Left forelimb (tissue), 1 donor: ENCODE measurements around the gene MAP7D1.
"Not testable (repeated sequence)": the region's sequence is repeated elsewhere in the genome, so short reads cannot be mapped to it uniquely, and the experiment has no call there.

ENCODE experiments used
- DNase-seq: peaks from one replicate; pipeline ENCODE4 v3.0.0-alpha.2; 2018; ENCODE audit warnings: low spot score

Gene MAP7D1

GRCh38 chr1:36203554-36204346 is 47.8 kb downstream of the MAP7D1 start:
- peak; percentile 75 for DNase-seq

DNA sequence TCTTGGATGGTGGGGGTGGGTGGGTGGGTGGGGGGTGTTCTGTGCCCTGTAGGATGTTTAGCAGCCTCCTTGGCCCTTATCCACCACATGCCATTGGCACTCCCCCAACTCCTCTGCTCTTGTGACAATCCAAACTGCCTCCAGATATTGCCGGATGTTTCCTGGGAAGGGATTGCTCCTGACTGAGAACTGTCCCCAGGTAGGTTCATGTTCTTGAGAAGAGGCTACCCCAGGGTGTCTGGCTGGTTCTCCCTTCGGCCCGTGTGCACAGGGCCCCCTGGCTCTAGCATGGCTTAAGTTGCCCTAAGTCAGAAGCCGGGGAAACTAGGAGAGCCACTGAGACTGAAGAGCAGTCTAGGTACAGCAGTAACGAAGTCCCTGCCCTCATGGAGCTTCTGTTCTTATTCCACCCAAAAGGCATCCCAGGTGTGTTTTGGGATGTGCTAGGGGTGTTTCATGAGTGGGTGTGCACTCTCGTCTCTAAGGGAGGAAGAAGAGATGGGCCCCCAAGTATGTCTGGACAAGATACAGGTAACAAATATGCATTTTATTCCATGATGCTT is 48.5 kb downstream of the MAP7D1 start:
- DNase-seq: no peak

DNA sequence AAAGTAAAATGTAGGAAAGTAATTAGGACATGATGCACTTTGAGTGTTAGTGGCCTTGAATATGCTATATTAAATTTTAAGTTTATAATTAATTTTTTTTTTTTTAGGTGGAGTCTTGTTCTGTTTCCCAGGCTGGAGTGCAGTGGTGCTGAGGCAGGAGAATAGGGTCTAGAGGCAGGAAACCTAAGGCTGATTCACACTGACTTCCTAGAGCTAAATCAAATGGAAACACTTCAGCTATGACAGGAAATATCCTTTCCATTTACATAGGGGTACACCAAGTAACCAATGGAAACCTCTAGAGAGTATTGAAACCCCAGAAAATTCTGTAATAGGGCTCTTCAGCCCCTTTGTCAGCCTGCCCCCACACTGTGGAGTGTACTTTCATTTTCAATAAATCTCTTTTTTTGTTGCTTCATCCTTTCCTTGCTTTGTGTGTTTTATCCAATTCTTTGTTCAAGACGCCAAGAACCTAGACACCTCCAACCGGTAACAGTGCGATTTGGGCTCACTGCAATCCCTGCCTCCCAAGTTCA is 50.4 kb downstream of the MAP7D1 start:
- no peak for DNase-seq

DNA sequence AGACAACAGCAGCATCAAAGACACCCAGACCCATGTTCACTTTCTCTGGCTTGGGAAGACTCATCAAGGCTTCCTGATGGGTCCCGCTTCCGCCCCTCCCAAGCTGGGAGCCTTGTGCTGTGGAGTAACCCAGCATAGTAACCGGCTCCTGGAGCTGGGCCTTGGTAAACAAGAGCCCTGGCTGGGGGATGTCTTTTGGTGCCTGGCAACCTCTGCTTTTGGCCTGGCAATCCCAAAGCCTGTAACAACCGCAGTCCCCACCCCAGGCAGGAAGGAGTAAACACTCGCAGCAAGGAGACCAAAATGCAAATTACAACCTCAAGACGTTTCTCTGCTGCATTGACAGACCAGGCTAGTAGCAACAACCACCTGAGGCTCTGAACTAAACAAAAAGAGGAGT is 51.4 kb downstream of the MAP7D1 start:
- DNase-seq: no peak

DNA sequence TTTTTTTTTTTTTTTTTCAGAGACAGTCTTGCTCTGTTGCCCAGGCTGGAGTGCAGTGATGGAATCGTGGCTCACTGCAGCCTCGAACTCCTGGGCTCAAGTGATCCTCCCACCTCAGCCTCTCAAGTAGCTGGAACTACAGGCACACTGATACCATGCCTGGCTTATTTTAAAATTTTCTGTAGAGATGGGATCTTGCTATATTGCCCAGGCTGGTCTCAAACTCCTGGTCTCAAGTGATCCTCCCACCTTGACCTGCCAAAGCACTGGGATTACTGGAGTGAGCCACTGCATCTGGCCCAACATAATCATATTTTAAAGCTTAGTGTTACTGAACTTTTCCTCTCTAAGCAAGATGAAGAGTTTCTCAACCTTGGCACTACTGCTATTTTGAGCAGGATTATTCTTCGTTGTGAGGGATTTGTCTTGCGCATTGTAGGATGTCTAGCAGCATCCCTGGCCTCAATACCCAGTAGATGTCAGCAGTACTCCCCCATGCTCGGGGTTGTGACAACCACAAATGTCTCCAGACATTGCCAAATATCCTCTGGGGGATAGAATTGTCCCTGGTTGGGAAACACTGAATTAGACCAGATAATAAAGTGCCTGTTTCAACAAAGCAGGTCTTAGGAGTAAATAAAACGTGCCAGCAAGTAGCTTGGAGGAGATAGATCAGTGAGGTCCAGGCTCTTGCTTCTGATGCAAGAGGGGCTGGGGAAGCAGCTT is 53.2 kb downstream of the MAP7D1 start:
- no peak for DNase-seq

- no peak for DNase-seq
Observed at GRCh38 chr1:36211307-36211706, 55.3 kb downstream of the MAP7D1 start.

DNA sequence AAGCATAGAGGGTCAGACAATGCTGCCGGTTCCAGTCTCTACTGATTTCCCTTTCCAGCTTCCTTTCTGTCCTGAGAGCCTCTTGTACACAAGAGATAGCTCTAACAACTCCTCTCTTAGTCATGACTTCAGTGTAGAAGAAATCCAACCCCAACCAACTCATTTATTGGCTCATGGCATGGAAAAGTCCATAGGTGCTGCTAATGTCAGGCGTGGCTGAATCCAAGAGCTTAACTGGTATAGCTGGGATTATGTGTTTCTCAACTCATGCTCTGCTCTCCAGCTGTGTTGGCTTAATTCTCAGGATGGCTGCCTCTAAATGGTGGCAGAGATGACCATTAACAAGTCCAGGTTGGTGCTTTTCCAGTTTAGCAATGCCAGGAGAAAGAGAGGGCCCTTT is 55.9 kb downstream of the MAP7D1 start:
- no peak for DNase-seq

GRCh38 chr1:36212782-36213181 is 56.8 kb downstream of the MAP7D1 start:
- no peak for DNase-seq

GRCh38 chr1:36217670-36218069 is 61.7 kb downstream of the MAP7D1 start:
- no peak for DNase-seq

DNA sequence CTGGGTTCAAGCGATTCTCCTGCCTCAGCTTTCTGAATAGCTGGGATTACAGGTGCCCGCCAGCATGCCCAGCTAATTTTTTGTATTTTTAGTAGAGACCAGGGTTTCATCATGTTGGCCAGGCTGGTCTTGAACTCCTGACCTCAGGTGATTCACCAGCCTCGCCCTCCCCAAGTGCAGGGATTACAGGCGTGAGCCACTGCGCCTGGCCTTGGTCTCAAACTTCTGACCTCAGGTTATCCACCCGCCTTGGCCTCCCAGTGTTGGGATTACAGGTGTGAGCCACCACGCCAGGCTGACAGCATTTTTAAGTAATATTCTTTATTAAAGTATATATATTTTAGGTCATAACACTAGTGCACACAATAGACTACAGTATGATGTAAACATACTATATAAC is 65.9 kb downstream of the MAP7D1 start:
- not testable (repeated sequence) for DNase-seq

DNA sequence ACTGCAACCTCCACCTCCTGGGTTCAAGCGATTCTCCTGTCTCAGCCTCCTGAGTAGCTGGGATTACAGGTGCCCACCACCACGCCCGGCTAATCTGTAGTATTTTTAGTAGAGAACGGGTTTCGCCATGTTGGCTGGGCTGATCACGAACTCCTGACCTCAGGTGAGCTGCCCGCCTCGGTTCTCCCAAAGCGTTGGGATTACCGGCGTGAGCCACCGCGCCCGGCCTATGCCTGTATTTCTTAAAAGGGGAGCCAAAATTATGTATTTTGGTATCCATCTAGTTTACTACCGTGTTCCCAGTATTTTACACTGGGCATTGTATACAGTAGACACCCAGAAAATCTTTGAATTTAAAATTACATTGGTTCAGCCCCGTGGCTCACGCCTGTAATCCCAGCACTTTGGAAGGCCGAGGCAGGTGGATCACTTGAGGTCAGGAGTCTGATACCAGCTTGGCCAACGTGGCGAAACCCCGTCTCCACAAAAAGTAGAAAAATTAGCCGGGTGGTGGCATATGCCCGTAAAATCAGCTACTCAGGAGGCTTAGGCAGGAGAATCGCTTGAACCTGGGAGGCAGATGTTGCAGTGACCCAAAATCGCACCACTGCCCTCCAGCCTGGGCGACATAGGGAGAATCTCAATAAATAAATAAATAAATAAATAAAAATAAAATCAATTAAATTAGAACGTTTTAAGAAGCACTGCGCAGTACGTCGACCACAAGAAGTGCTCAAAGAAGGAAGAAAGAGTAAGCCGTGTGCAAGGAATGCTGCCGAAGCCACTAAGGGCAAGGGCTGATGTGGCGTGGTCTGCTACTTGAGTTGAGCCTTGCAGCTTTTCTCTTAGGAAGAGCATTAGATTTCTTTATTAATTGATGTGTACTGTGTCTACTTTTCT is 66.8 kb downstream of the MAP7D1 start:
- no peak for DNase-seq

DNA sequence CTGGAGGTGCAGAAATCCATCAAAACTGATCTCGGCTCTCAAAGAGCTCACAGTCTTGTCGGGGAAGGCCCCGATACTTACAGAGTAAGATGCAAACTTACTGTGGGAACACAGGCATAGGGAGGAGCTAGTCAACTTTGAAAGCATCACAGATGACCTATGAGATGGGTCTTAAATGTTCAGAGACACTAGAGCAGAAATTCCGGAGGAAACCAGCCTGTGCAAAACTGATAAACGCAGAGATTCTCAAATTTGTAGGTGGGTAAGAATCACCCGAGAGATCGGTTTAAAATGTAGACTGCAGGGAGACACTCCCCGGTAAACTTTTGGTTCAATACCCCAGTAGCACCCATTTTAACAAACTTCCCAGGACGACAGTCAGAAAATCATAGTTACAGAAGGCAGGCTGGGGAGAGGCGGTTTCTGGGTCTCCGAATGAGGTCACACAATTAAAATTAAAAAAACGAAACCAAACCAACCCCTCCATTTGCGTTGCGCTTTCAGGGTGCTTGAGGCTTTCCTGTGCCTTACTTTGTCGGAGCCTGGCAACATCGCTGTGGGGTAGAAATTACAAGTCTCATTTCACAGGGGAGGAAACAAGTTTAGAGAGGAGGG is 67.5 kb downstream of the MAP7D1 start:
- DNase-seq: no peak

- peak; percentile 100 for DNase-seq
Observed at GRCh38 chr1:36223996-36224536, 68.1 kb downstream of the MAP7D1 start, which contains the start of gene THRAP3. Gene THRAP3 (plus strand): TSS chr1:36224443. CDS start chr1:36282564, 58,121 bp downstream.

- DNase-seq: no peak
Observed at GRCh38 chr1:36224537-36225282, 68.8 kb downstream of the MAP7D1 start.

DNA sequence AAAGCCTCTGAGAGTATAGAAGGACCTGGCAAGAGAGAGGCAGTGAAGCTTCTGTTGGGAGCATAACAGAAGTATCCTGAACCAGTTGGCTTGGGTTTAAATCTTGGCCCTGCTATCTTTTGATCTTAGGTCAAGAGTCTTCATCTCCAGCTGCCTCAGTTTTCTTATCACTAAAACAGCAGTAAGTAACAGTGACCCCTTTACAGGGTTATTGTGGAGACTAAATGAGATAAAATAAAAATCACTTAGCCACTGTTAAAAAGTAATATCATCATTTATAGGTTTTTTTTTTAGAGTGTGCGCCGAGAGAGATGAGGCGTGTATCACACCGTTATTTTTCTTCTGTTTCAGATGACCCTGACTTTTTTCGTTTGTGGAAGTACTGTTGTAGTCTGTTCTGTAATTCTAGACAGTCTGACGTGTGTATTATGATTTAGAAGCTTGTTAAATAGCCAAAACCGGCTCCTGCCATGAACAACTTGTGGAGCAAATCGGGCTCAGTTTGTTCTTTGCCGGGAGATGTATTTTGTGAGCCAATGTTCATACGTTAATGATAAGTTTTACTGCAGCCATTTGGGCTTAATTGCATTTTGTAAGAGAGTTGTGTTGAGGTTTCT is 69.4 kb downstream of the MAP7D1 start:
- no peak for DNase-seq

GRCh38 chr1:36230279-36230678 is 74.3 kb downstream of the MAP7D1 start:
- DNase-seq: not testable (repeated sequence)
